Heart left ventricle (tissue), 13 donors: ENCODE results near the gene NLRC5.

Experiments
- POLR2A ChIP-seq, 2 donors: fragments of 450-650 bp; IDR thresholded peaks; one replicate each; pipeline ENCODE4 v1.6.1; 2017; ENCODE audit warnings: antibody characterized with exemption in 2 of 2, mild to moderate bottlenecking in 2 of 2, moderate library complexity in 2 of 2
- TF ChIP-seq, protein P1 (sequence below), 12 donors: fragments of 200-600 bp; sonication (generic) in 4 of 12; IDR thresholded peaks; one replicate each; pipeline versions ENCODE4 v1.5.0 to v1.8.0; 2018 to 2022; ENCODE audit warnings: antibody characterized with exemption in 12 of 12, mild to moderate bottlenecking in 5 of 12
- donor health status: ischemic (EF 13 %, LVEDD 7.1; RV severe dilation, severe dysfunction).
- donor health status: DM: no; HTN: yes; CAD: no.
- donor health status: DM: no; HTN: no; CAD: no.
- donor health status: ischemic (EF 25% LVEDD 6.9; RV normal size, moderate dysfunction).
- donor health status: ischemic (EF 25% LVEDD 5.7; RV mildly dilated, moderate dysfunction).
- donor health status: ischemic (EF 35%, LVEDD 5.7; RV mildly dilated, moderate dysfunction).
- donor health status: nonischemic (EF 11% LVEDD 7.7; RV severe dilation, severe dysfunction).
- donor health status: DM: yes; HTN: yes; CAD: no.
- donor health status: PGD.
- donor health status: ischemic (EF 29% LVEDD 5.4; RV normal size, mild dysfunction).
- donor health status: nonischemic (EF 23%, LVEDD 6.1; RV moderate dilation, normal function).

- TF ChIP-seq, protein P1, sequence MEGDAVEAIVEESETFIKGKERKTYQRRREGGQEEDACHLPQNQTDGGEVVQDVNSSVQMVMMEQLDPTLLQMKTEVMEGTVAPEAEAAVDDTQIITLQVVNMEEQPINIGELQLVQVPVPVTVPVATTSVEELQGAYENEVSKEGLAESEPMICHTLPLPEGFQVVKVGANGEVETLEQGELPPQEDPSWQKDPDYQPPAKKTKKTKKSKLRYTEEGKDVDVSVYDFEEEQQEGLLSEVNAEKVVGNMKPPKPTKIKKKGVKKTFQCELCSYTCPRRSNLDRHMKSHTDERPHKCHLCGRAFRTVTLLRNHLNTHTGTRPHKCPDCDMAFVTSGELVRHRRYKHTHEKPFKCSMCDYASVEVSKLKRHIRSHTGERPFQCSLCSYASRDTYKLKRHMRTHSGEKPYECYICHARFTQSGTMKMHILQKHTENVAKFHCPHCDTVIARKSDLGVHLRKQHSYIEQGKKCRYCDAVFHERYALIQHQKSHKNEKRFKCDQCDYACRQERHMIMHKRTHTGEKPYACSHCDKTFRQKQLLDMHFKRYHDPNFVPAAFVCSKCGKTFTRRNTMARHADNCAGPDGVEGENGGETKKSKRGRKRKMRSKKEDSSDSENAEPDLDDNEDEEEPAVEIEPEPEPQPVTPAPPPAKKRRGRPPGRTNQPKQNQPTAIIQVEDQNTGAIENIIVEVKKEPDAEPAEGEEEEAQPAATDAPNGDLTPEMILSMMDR (IDR thresholded peaks at IDR 0.05), result no peak
- no peak for TF ChIP-seq POLR2A (IDR thresholded peaks at IDR 0.05)
Measured at GRCh38 chr16:56953006-56953405, 36.4 kb upstream of the NLRC5 start.
